AG08395 (cell line): ENCODE results near the gene TOR2A.

Source experiments
- DNase-seq: peaks from one replicate; pipeline ENCODE4 v3.0.0; 2012; ENCODE audit warnings: mixed read lengths, low spot score

TOR2A gene

DNA sequence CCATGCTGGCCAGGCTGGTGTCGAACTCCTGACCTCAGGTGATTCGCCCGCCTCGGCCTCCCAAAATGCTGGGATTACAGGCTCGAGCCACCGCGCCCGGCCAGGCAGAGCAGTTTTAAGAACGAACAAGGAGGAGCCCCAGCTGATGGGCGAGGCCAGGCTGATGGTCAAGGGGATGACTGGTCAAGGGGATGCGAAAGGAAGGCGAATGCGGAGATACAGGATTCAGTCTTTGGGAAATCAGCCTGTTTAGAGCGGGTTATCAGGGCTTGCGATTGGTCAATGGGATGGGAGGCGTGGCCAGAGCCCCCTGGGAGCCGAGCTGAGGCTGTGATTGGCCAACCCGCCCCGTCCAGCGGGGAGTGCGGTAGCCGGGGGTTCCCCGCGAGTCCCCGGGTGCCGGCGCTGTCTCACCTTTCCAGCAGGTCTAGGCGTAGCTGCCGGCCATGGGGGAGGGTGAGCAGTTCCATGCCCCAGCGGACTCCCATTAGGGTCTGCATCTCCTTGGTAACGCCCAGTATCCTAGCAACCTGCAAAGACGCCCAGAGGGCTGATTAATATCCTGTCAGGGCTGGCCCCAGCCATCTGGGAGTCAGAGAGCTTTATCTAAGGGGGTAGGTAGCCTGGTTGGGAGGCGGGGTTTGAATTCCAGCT is 7.5 kb upstream of the TOR2A start:
- DNase-seq, result peak; percentile 94

DNA sequence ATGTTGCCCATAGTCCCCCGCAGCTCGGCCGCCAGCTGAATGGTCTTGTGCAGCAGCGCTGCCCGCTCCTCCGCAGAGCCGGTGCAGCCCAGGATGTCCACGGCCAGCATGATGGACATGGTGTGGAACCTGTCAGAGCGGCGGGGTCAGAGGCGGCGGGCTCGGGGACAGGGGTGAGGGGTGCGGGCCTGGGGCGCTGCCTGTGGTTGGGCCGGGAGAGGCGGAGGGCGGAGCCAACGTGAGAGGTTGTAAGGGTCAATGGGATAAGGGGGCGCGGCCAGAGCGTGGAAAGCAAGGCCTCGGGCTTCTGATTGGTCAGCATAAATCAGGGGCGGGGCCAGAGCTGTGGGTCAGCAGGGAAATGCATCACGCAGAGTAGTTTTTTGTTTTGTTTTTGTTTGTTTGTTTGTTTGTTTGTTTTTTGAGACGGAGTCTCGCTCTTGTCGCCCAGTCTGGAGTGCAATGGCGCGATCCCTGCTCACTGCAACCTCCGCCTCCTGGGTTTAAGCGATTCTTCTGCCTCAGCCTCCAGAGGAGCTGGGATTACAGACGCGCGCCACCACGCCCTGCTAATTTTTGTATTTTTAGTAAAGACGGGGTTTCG is 6.8 kb upstream of the TOR2A start:
- peak; percentile 55 for DNase-seq

DNA sequence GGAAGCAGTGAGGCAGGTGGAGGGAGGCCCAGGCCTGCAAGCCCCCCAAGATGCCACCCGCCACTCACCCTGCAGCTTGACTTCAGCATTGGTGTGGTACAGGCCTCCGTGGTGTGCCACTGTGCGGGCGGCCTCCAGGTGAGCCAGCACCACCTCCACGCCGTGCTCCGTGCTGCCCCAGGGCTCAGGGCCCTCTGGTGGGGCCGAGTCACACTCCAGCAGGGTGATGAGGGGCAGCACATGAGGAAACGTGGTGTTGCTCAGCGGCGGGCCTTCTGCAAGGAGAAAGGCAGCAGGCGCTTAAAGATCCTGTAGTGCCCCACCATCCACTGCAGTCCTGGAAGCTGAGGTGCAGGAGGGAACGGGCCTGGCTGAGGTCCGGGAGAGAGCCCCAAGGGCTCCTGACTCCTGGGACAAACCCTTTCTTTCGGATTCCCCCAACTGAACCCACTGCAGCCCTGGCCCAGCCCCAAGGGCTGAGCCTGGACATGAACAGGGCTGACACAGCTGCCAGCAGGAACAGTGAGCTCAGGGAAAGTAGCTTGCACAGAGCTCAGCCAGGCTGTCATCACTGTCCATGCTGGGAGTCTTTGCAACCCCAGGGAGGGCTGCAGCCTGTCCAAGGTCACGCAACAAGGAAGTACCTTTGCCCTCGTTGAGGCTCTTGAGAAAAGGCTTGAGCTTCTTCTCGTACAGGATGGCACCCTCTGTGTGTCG is 4.7 kb upstream of the TOR2A start:
- DNase-seq, result no peak

DNA sequence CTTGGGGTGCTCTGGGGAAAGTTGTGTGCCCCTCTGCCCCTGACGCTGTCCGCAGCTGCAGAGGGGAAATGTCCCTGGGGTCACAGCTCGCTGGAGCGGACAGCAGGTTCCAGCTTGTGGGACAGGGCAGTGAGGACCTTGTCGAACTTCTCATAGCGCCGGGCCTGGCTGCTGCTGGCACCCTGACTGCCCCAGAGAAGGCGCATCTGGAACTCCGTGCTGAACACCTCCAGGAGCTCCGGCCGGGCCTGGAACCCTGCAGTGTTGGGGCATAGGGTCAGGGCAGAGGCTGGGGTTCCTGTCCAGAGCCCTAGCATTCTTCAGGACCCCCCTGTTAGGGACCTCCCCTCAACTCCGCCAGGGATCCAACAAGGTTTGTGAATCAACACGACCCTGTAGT is 3.6 kb upstream of the TOR2A start:
- no peak for DNase-seq

DNA sequence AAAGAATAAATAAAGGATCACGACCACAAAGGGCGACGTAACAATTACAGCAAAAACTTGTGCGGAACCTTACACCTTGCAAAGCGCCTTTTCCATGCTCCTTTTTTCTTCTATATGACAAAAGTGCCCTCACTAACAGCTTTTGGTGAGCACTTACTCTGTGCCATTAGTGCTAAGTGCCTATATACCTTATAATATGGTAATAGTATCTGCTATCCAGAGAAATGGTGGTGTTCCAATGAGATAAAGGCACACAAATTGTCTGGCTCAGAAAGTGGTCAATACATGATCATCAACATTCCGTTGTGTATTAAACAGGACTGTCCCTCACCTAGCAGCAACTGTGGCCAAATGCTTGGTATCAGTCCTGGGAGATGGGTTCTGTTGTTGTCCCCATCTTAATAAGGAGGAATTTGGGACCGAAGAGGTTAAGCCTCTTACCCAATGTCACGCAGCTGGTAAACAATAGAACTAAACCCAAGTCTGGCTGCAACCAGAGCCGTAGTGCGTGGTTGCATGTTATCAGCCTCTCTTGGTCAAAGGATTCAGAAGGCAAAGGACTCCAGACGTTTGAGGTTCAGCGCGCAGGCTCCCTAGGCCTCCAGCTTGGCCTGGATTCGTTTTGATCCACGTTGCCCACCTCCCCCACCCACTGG is 564 bp upstream of the TOR2A start:
- DNase-seq, result no peak

DNA sequence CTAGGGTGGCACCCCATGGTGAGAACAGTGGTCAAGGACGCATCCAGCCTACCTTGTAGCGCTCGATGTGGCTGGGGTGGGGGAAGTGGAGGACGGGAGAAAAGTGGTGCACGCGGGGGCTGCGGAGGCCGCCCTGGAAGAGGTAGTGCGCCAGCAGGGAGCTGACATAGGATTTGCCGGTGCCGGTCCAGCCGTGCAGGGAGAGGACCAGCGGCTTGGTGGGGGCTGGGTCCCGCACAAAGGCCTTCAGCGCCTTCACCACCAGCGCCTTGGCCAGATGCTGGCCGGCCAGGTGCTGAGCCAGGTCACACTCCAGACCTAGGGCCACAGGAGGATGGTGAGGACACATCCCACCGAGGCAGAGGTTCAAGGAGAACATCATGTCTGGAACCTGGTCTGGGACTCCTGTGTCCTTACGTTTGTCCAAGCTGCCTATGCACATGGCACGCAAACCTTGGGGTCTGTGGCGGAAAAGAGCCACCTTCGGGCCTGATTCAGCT is 797 bp downstream of the TOR2A start:
- no peak for DNase-seq

DNA sequence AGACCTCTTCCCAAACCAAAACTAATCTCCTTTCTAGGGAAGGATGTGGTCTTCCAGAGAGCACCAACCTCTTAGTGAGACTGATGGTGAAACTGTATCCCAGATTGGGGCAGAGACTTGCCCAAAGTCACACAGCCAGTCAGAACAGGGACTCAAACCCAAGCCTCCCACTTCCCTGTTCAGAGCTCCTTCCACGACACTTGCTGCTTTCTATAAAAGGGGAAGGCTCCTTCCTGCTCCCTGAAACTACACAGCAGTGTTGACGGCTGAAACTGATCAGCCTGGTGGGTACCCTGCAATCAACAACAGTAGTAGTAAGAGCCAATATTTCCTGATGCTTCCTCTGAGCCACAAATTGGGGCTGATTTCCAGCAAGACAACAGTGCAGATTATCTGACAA is 1.5 kb downstream of the TOR2A start:
- DNase-seq, result no peak

DNA sequence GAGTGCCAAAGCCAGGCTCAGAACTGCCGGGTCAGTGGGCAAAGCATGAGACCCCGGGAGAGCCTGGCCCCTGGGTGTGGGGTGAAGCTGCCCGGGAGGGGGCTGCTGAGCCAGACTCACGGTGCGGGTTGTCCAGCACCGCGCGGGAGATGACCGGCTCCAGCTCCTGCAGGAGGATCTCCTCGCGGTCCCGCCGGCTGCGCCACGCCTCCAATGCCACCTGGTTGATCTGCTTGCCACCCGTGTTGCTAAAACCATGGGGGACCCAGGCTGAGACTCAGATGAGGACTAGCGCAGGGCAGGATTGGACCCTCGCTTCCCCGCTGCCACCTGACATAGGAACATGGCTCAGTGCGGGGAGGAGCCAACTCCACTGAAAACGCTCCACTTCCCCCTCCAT is 2.6 kb downstream of the TOR2A start:
- no peak for DNase-seq

DNA sequence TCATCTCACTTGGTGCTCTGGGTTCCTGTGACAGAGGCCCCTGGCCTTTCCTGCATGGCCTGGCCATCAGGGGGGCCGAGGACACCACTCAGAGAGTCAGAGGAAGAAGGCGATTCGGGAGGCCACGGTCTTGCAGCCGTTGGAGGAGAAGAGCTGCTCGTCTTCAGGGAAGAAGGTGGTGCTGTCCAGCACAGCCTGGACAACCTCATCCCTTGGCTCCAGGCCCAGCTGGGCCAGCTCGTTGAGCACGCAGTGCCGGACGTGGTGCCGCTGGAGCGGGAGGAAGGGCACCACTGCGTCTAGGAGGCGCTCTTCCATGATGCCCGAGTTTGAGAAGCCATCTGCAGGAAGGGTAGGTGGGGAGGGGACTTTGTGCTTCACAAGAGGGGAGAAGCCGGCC is 3.2 kb downstream of the TOR2A start:
- DNase-seq, result no peak

DNA sequence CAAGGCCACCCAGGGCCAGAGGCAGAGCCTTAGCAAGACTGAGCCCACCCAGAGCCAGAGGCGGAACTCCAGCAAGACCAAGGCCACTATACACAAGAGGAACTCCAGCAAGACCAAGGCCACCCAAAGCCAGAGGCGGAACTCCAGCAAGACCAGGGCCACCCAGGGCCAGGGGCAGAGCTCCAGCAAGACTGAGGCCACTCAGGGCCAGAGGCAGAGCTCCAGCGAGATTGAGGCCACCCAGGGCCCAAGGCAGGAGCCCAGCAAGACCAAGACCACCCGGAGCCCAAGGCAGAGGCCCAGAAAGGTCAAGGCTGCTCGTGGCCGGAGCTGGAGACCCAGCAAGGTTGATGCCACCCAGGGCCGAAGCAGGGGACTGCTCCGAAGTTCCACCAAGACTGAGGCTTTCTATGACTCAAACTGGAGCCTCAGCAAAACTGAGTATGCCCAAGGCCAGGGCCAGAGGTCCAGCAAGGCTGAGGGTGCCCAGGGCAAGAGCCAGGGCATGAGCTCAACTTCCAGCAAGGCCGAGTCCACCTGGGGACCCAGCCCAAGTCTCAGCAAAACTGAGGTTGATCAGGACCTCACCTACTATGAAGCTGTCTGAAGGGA is 4.2 kb downstream of the TOR2A start:
- no peak for DNase-seq

DNA sequence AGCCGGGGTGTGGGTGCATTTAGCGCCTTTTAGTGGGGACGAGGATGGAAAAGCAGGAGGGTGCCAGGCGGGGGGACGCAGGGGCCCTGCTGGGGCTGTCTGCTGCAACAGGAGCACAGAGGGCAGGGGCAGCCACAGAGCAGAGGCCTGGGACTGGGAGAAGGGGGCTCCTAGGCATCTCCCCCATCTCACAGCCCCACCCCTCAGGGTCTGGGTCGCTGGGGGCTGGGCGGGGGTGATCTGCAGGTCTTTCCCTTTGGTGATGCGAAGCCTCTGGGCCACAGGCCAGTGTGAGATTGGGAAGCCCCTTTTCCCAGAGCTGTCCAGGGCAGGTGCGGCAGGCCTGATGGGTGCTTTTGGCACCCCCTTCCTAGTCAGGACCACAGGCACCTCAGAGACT is 4.8 kb downstream of the TOR2A start:
- no peak for DNase-seq

DNA sequence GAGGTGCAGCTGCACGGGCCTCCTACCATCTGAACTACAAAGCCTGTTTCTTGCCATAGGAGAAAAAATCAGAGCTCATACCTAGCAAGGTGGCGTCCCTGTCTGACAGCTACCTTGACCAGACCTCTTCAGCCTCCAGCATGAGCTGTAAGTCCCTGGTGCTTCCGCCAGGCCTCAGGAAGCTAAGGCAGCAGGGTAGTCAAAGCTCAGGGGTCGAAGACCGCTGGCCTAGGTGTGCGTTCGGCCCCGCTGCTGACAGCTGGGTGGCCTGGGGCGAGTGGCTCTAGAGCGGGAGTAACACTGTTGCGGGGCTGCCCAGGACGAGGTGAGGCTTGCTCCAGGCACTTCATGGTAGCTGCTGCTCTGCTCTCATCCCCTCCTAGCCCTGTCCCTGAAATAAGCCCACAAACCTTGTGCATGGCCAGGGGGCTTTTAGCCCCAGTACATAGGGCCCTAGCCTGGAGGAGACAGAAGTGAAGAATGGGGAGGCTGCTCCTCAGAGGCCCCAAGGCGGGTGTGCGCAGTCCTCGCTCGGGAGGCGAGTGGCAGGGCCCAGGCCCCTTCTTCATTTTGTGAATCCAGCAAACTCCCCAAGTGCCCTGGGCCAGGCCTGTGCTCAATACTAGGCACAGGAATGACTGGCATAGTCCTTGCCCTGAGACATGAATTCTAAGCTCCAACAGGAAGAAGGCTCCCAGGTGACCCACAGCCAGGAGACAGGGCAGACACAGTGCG is 5.4 kb downstream of the TOR2A start:
- no peak for DNase-seq

DNA sequence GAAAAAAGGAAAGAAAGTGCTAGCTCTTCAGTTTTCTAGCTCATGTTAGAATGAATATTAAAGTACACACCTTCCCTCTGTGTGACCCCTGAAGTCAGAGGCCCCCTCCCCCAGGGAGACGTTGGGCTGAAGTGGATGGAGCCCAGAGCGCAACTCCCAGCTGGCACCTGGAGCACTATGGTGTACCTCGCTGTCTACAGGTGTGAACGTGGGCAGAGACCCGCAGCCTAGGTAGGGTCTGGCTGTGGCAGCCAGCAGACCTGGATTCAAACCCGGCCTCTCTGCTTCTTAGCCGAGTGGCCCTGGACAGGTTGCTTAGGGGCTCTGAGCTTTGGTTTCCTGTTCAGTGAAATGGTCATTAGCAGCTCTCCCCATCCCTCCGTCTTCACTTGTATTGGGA is 6.3 kb downstream of the TOR2A start:
- no peak for DNase-seq

DNA sequence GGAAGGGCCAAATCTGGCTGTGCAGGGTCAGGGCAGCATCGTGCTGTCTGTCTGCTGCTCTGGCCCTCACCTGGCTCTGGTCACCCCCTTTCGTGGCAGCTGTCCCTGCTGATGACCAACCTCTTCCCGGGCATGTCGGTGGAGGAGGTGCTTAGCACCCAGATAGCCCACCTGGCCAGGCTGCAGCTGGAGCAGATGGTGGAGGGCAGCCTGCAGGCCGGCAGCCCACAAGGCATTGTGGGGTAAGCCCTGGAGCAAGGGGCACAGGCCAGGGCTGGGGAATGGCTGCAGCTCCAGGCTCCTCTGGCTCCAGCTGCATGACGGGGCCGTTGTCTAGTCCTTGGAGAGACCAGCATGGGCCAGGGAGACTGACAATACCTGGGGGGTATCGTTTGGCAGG is 8.2 kb downstream of the TOR2A start:
- DNase-seq, result no peak

DNA sequence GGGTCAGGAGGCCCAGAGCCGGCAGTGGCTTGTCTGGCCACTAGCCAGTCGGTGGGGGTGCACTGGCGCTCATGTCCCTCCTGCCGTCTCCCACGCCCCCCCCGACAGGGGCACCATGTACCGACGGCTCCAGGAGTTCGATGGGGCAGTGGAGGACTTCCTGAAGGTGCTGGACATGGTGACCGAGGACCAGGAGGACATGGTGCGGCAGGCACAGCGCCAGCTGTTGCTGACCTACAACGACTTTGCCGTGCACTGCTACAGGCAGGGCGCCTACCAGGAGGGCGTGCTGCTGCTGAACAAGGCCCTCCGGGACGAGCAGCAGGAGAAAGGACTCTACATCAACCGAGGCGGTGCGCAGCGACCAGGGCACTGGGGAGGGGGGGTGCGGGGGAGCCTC is 11.1 kb downstream of the TOR2A start:
- no peak for DNase-seq

DNA sequence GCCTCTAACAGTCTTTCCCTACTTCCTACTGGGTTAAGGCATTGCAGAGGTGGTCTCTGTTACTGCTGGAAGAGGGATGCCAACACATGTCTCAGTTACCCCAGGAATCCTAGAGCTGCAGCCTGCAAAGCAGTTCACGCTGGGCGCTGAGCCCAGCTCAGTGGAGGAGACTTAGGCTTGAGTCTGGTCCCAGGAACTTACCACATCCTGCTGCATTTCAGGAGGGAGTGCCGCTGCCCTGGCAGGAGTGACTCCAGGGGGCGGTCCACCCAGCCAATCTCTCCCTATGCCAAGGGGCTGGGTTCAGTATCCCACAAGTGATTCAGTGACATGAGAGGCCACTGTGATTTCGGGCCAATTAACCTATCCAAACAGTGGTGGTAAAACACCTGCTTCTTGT is 11.7 kb downstream of the TOR2A start:
- DNase-seq, result peak; percentile 90

DNA sequence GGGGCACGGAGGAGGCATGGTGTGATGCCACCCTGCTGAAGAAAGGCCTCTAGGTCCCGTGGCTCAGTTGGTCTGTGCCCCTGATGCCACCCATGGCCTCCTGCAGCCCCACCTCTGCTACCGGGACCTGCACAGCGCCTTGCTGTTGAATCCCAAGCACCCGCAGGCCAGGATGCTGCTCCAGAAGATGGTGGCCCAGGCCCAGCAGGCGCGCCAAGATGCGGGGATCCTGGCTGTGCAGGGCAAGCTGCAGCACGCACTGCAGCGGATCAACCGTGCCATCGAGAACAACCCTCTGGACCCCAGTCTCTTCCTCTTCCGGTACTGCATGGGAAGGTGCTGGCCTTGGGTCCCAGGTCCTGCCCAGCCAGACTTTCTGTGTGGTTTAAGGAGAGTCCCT is 12.1 kb downstream of the TOR2A start:
- DNase-seq, result no peak

DNA sequence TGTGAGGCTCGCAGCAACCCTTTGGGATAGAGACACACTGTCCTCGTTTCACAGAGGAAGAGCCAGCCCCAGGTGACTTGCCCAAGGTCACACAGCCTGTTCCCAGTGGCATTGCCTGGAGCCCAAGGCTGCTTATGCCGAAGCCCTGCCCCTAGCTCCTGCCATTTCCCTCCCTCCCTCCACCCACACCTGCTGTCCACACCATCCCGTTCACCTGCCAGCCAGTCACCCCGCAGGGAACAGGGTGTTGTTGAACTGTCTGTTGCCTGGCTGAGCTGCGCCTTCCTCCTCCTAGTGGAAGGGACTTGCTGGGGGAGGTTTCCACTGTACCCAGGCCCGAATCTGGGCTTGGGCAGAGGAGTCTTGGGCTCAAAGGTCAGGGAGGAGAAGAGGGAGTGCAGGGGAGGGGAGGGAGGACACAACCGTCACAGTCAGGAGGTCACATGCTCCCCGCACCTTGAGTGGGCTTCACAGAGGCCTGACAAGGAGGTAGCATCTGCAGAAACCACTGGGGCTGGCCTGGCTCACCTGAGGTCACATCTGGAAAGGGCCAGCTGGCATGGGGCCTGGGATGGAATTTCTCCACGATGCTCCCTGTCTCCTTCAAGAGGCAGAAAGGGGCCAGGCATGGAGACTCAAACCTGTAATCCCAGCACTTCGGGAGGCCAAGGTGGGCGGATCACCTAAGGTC is 12.9 kb downstream of the TOR2A start:
- DNase-seq, result no peak

DNA sequence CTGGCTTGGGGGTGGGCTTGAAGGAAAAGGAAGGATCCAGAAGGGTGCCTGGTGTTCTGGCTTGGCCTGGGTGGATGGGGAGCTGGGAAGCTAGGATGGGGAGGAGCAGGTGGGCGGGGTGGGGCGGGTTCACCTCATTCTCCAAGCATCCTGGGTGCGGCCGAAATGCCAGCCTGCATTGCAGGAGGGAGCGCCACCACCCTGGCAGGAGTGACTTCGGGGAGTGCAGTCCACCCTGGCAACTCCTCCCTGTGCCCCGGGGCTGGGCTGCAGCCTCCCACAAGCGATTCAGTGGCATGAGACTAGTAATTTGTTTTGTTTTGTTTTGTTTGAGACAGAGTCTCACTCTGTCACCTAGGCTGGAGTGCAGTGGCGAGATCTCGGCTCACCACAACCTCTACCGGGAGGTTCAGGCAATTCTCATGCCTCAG is 13.7 kb downstream of the TOR2A start:
- no peak for DNase-seq

DNA sequence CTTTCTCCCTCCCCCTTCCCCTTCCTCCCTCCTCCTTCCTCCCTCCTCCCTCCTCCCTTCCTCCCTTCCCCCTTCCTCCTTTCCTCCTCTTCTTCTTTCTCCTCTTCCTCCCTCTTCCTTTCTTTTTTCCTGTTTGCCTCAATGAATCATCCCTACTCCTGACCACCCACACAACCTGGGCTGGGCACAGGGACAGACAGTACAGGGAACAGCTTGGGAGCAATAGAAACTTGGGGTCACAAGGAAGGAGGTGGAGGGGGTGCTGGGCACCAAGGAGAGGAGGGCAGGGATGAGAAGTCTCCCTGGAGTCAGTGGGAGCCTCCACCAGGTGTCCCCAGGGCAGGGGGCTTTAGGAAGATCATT is 14.2 kb downstream of the TOR2A start:
- no peak for DNase-seq
